GM18867 (cell line): ENCODE measurements around the gene MTMR1.

ENCODE experiments used
- ATAC-seq: cut with Tn5 transposase; IDR thresholded peaks from one replicate; pipeline ENCODE4 v1.9.1; 2021; ENCODE audit warnings: mild to moderate bottlenecking, moderate library complexity; ENCODE audit not compliant: unreplicated experiment

MTMR1 gene

GRCh38 chrX:150777328-150777992 is 84.3 kb downstream of the MTMR1 start:
- no peak for ATAC-seq

GRCh38 chrX:150779385-150779784 is 86.2 kb downstream of the MTMR1 start:
- no peak for ATAC-seq

GRCh38 chrX:150781677-150782076 is 88.5 kb downstream of the MTMR1 start:
- no peak for ATAC-seq

GRCh38 chrX:150790021-150790420 is 96.8 kb downstream of the MTMR1 start:
- ATAC-seq, result peak; percentile 81

DNA sequence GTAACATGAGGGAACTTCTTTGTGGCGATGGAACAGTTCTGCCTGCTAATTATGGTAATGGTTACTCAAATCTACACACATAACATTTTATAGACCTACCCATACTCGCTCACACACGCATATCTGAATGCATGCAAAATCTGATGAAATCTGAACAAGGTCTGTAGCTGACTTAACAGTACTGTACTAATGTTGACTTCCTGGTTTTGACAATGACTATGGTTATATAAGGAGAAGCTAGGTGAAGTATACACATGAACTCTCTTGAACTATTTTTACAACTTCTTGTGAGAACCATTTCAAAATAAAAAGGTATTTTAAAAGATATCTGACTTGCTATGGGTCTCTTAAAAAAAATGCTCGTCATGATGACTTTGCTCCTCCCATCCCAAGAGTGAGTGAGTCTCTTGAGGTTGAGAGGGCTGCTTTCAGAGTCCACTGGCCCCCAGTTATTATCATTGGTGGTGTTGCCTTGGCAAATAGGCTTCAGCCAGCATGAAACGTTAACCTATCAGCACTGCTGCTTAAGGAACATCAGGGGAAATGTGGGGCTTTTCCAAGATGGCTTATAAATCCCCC is 99.8 kb downstream of the MTMR1 start:
- ATAC-seq, result no peak

DNA sequence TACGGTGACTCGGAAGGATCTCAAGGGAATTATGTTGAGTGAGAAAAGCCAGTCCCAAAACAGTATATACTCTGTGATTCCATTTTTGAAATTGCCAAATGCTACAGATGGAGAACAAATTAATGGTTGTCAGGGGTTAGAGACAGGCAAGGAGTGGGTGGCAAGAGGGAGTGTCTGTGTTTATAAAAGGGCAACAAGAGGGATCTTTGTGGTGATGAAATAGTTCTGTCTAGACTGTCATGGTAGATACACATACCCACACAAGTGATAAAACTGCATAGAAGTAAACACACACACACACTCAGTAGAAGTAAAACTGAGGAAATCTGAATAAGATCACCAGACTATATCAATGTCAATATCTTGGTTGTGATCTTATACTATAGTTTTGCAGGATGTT is 112.5 kb downstream of the MTMR1 start:
- no peak for ATAC-seq

- ATAC-seq, result no peak
Observed at GRCh38 chrX:150806827-150807226, 113.6 kb downstream of the MTMR1 start.

- ATAC-seq, result no peak
Observed at GRCh38 chrX:150813922-150814321, 120.7 kb downstream of the MTMR1 start.
